HG02981 (cell line): ENCODE results near the gene PCSK6.
"Not testable (repeated sequence)": the region's sequence is repeated elsewhere in the genome, so short reads cannot be mapped to it uniquely, and the experiment has no call there.

Experiments used
- ATAC-seq: cut with Tn5 transposase; IDR thresholded peaks from one replicate; pipeline ENCODE4 v1.9.1; 2021; ENCODE audit warnings: mild to moderate bottlenecking, moderate library complexity; ENCODE audit not compliant: unreplicated experiment

The PCSK6 gene

GRCh38 chr15:101463696-101464095, 25.8 kb downstream of the PCSK6 start:
- not testable (repeated sequence) for ATAC-seq

GRCh38 chr15:101463270-101463669, 26.2 kb downstream of the PCSK6 start:
- ATAC-seq: no peak

- ATAC-seq: no peak
Observed at GRCh38 chr15:101461097-101461496, 28.4 kb downstream of the PCSK6 start.

- ATAC-seq: no peak
Observed at GRCh38 chr15:101459579-101460300, 29.8 kb downstream of the PCSK6 start.

- no peak for ATAC-seq
Observed at GRCh38 chr15:101458908-101459578, 30.5 kb downstream of the PCSK6 start.

GRCh38 chr15:101458158-101458900, 31.2 kb downstream of the PCSK6 start:
- ATAC-seq: no peak

- ATAC-seq: no peak
Observed at GRCh38 chr15:101457696-101458095, 31.8 kb downstream of the PCSK6 start.

- ATAC-seq: no peak
Observed at GRCh38 chr15:101456057-101456739, 33.3 kb downstream of the PCSK6 start.

- ATAC-seq: no peak
Observed at GRCh38 chr15:101455291-101456025, 34.0 kb downstream of the PCSK6 start.

GRCh38 chr15:101454781-101455180, 34.7 kb downstream of the PCSK6 start:
- not testable (repeated sequence) for ATAC-seq

- no peak for ATAC-seq
Observed at GRCh38 chr15:101454365-101454764, 35.1 kb downstream of the PCSK6 start.

- no peak for ATAC-seq
Observed at GRCh38 chr15:101453123-101454120, 36.1 kb downstream of the PCSK6 start.

- no peak for ATAC-seq
Observed at GRCh38 chr15:101452572-101452971, 36.9 kb downstream of the PCSK6 start.

GRCh38 chr15:101451846-101452245, 37.7 kb downstream of the PCSK6 start:
- ATAC-seq: no peak

- no peak for ATAC-seq
Observed at GRCh38 chr15:101451266-101451799, 38.2 kb downstream of the PCSK6 start.

GRCh38 chr15:101450403-101451265, 38.9 kb downstream of the PCSK6 start:
- ATAC-seq: no peak

GRCh38 chr15:101449471-101450402, 39.8 kb downstream of the PCSK6 start:
- ATAC-seq: no peak
